Nephron (organoid): ENCODE measurements around the gene PRKCH.

ENCODE experiments used
- H3K27ac Mint-ChIP-seq, 3 experiments: 2 replicates each; pipeline ENCODE4 v1.8.0; 2020; ENCODE audit warnings: mixed read lengths in 3 of 3, mild to moderate bottlenecking in 2 of 3, moderate library complexity in 1 of 3
- H3K27me3 Mint-ChIP-seq: 2 replicates; pipeline ENCODE4 v1.8.0; 2021; ENCODE audit warnings: low read depth, mild to moderate bottlenecking, moderate library complexity, mixed read lengths
- H3K36me3 Mint-ChIP-seq: 2 replicates; pipeline ENCODE4 v1.8.0; 2020; ENCODE audit warnings: low read depth, mixed read lengths
- H3K4me1 Mint-ChIP-seq: 2 replicates; pipeline ENCODE4 v1.8.0; 2020; ENCODE audit warnings: mixed read lengths
- H3K4me3 Mint-ChIP-seq, 3 experiments: 2 replicates each; pipeline ENCODE4 v1.8.0; 2020; ENCODE audit warnings: mild to moderate bottlenecking in 3 of 3, mixed read lengths in 3 of 3, moderate library complexity in 2 of 3
- H3K9me3 Mint-ChIP-seq: 2 replicates; pipeline ENCODE4 v1.8.0; 2020; ENCODE audit warnings: mixed read lengths
- CTCF ChIP-seq, 3 experiments: fragments of 200-600 bp; sonication (generic); IDR thresholded peaks; one replicate each; pipeline ENCODE4 v1.5.0; 2021; ENCODE audit warnings: antibody characterized with exemption in 3 of 3; ENCODE audit not compliant: unreplicated experiment in 3 of 3

The PRKCH gene

DNA sequence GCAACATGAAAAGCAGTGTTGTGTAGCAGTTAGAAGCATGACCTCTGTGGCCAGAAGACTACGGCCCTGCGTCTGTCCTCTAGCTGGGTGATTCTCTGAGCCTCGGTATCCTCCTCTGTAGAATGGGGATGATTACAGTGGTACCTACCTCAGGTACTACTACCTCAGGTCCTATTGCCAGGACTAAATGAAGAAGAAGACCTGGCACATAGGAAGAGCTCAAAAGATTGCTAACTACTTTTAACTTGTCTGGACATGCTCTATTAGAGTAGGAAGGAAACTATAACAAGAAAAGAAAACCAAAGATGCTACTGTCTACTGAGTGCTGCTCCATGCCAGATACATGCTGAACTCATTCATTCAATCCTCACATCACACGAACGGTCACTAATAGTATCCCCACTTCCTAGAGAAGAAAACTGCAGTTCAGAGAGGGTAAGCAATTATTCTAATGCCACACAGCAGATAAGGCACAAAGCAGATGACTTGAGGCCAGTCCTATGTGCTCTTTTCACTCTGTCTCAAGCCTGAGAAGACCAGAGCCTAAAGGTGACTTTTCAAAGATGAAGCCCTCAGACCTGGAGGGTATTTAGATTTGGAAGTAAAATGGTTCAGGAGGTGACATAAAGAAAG is 265.8 kb downstream of the PRKCH start:
- Mint-ChIP-seq H3K4me3 (no peak overlapping the region), H3K36me3 (no peaks in the 10 kb centered on the region), H3K27me3 (peaks cover 5% of the 10 kb centered on the region), H3K27ac (peak overlapping the region in 1 of 3 experiments; percentile 73), H3K9me3 (peaks cover under 1% of the 10 kb centered on the region), H3K4me1 (peaks cover 36% of the 10 kb centered on the region)
- TF ChIP-seq CTCF (IDR thresholded peaks at IDR 0.05; ENCODE audit: unreplicated experiment in 3 of 3), result no peak

GRCh38 chr14:61588419-61588901 is 267.1 kb downstream of the PRKCH start:
- Mint-ChIP-seq H3K27ac (peak overlapping the region; percentile 41 to 82 (median 71)), H3K36me3 (no peaks in the 10 kb centered on the region), H3K4me1 (peaks cover 30% of the 10 kb centered on the region), H3K27me3 (peaks cover 5% of the 10 kb centered on the region), H3K4me3 (no peak overlapping the region), H3K9me3 (peaks cover 3% of the 10 kb centered on the region)
- no peak for TF ChIP-seq CTCF (IDR thresholded peaks at IDR 0.05; ENCODE audit: unreplicated experiment in 3 of 3)

- Mint-ChIP-seq H3K27ac (peak overlapping the region in 2 of 3 experiments; percentile 54 to 60), H3K36me3 (no peaks in the 10 kb centered on the region), H3K27me3 (peaks cover 10% of the 10 kb centered on the region), H3K4me1 (peaks cover 30% of the 10 kb centered on the region), H3K4me3 (no peak overlapping the region), H3K9me3 (peaks cover 3% of the 10 kb centered on the region)
- TF ChIP-seq CTCF (IDR thresholded peaks at IDR 0.05; ENCODE audit: unreplicated experiment in 3 of 3), result no peak
Measured at GRCh38 chr14:61589691-61590581, 268.6 kb downstream of the PRKCH start.

- Mint-ChIP-seq H3K9me3 (peaks cover 3% of the 10 kb centered on the region), H3K4me3 (no peak overlapping the region), H3K27me3 (peaks cover 11% of the 10 kb centered on the region), H3K36me3 (no peaks in the 10 kb centered on the region), H3K27ac (no peak overlapping the region), H3K4me1 (peaks cover 18% of the 10 kb centered on the region)
- TF ChIP-seq CTCF (IDR thresholded peaks at IDR 0.05; ENCODE audit: unreplicated experiment in 3 of 3), result no peak
Measured at GRCh38 chr14:61591862-61592261, 270.5 kb downstream of the PRKCH start.

- H3K27me3 Mint-ChIP-seq, result peaks cover 11% of the 10 kb centered on the region
- no peak overlapping the region for H3K4me3 Mint-ChIP-seq
- H3K27ac Mint-ChIP-seq, result no peak overlapping the region
- H3K9me3 Mint-ChIP-seq, result peaks cover 3% of the 10 kb centered on the region
- peaks cover 6% of the 10 kb centered on the region for H3K4me1 Mint-ChIP-seq
- H3K36me3 Mint-ChIP-seq, result no peaks in the 10 kb centered on the region
- TF ChIP-seq CTCF (IDR thresholded peaks at IDR 0.05; ENCODE audit: unreplicated experiment in 3 of 3), result no peak
Measured at GRCh38 chr14:61593330-61593729, 272.0 kb downstream of the PRKCH start.
